Fibroblast of the aortic adventitia (primary cell): ENCODE measurements around the gene SNX21. TPM values are rescaled to one million over a fixed set of nuclear protein-coding genes. Genes with fewer than 3 reads are reported as not detected.

Source experiments
- DNase-seq: peaks from one replicate; pipeline ENCODE4 v3.0.0-alpha.2; 2010; ENCODE audit warnings: low read depth
- H3K4me3 ChIP-seq: 2 replicates; pipeline ENCODE4 v1.5.1; 2011; ENCODE audit warnings: low read depth, mild to moderate bottlenecking, control low read depth, low read length, moderate library complexity
- CTCF ChIP-seq: IDR thresholded peaks from 2 replicates; pipeline ENCODE4 v1.5.1; 2011; ENCODE audit warnings: mild to moderate bottlenecking, low read length, control low read depth, inconsistent platforms; ENCODE audit not compliant: insufficient read depth
- total RNA-seq: library from RNA; depleted of rRNA; stranded (reverse); fragments of >200 nt; gene quantifications from 2 replicates; pipeline ENCODE4 v1.2.3, GENCODE V29; 2012; ENCODE audit warnings: low replicate concordance

SNX21 gene
- total RNA-seq, 1 donor = 90.7 TPM

DNA sequence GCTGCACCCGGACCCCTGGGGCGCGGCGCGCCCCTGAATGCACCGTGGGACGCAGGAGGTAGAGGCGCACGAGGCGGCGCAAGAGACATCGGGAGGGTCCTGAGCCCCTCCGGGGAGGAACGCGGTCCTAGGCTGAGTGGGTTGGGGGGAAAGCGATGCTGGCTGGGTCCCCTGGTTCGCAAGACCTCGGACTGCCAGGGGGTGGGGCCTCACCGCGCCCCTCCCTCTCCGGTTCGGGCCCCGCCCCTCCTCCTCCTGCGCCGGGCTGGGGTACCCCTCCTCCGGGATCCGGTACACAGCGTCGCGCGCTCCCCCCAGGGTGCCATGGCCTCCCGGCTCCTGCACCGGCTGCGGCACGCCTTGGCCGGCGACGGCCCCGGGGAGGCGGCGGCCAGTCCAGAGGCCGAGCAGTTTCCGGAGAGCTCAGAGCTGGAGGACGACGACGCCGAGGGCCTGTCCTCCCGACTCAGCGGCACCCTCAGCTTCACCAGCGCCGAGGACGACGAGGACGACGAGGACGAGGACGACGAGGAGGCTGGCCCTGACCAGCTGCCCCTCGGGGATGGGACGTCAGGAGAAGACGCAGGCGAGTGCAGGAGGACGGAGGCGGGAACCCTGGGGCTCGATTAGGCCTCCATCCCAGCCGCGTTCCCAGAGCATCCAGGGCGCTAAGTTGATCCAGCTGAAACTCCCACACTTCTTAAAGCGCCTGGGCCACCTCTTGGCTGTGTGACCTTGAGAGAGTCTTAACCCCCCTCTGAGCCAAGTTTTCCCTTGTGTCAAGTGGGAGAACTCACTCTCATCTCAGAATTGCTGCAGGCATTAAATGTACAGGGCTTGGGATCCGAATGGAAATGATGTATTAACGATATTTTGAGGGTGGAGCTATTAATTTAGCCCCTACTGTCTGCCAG, 541 bp downstream of the SNX21 start:
- TF ChIP-seq CTCF = no peak
- peak; percentile 66 for DNase-seq
- peak overlapping the region; percentile 90 for H3K4me3 ChIP-seq

GRCh38 chr20:45834797-45835161, 1.2 kb downstream of the SNX21 start:
- DNase-seq = no peak
- TF ChIP-seq CTCF = no peak
- peak overlapping the region; percentile 90 for H3K4me3 ChIP-seq

GRCh38 chr20:45835329-45835765, 1.7 kb downstream of the SNX21 start:
- peak; percentile 48 for DNase-seq
- H3K4me3 ChIP-seq = peak overlapping the region; percentile 90
- TF ChIP-seq CTCF = peak; percentile 27

DNA sequence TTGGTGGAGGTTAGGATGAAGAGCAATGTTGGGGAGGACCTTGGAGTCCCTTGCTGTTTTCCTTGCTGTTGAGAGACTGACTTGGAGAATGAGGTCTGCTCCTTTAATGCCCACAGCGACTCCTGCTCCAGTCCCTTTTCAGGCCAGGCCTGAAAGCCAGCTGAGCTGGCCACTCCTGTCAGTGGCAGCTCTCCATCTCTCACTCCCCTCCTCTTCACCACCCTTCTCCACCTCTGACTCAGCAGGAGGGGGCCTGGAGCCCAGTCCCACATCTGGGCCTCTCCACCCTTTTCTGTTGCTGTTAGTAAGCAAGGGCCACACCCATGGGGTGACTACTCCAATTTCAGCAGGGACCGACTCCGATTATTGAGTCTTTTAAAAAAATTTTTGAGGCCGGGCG, 2.2 kb downstream of the SNX21 start:
- TF ChIP-seq CTCF = no peak
- H3K4me3 ChIP-seq = peak overlapping the region; percentile 90
- DNase-seq = peak; percentile 92

DNA sequence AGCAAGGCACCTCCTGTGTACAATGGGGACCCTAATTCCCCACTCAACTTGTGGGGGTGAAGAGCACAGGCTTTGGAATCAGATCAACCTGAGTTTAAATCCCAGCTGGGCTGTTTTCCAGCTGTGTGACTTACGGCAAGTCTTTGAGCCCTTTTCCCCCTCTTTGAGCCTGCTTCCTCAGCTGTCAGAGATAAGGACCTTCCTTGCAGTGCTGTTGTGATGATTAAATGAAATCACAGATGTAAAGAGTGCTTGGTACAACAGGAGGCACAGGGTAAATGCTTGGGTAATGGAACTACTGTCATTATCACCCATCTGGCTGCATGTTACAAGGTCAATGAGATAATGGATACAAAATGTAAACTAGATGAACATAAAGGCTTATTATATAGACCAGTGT, 3.2 kb downstream of the SNX21 start:
- TF ChIP-seq CTCF = no peak
- peak overlapping the region; percentile 52 for H3K4me3 ChIP-seq
- peak; percentile 70 for DNase-seq

- H3K4me3 ChIP-seq = no peak overlapping the region
- no peak for DNase-seq
- no peak for TF ChIP-seq CTCF
These were observed 7.2 kb downstream of the SNX21 start for GRCh38 chr20:45840700-45841198.
